Gastrocnemius medialis (tissue), 4 donors: ENCODE measurements around the gene SEC11C. TPM values are rescaled to one million over a fixed set of nuclear protein-coding genes. Genes with fewer than 3 reads are reported as not detected.

Experiments
- ATAC-seq, 2 donors: fragments of 150-250 bp; one replicate each; pipeline ENCODE4 v1.9.1; 2016
- DNase-seq, 2 donors: peaks; one replicate each; pipeline ENCODE4 v3.0.0-alpha.2; 2019
- H3K27ac ChIP-seq, 4 donors: fragments of 200-600 bp; sonication (generic); 1 replicate in 1 of 4; 2 replicates in 3 of 4; pipeline ENCODE4 v1.5.1; 2016 to 2018; ENCODE audit warnings: mild to moderate bottlenecking in 2 of 4, moderate library complexity in 1 of 4
- H3K27me3 ChIP-seq, 3 donors: fragments of 200-600 bp; sonication (generic) in 2 of 3; 1 replicate in 1 of 3; 2 replicates in 2 of 3; pipeline versions ENCODE4 v1.5.1 to v1.6.0; 2016 to 2019; ENCODE audit warnings: mild to moderate bottlenecking in 1 of 3, moderate library complexity in 1 of 3
- H3K36me3 ChIP-seq, 2 donors: fragments of 200-600 bp; sonication (generic) in 1 of 2; one replicate each; pipeline ENCODE4 v1.5.1; 2017 to 2018
- H3K4me1 ChIP-seq, 2 donors: fragments of 200-600 bp; sonication (generic) in 1 of 2; one replicate each; pipeline ENCODE4 v1.5.1; 2016 to 2017; ENCODE audit warnings: mild to moderate bottlenecking in 2 of 2
- H3K4me3 ChIP-seq, 4 donors: fragments of 200-600 bp; sonication (generic) in 3 of 4; 1 replicate in 1 of 4; 2 replicates in 3 of 4; pipeline ENCODE4 v1.5.1; 2016 to 2019; ENCODE audit warnings: mild to moderate bottlenecking in 2 of 4
- H3K9me3 ChIP-seq, 3 donors: fragments of 200-600 bp; sonication (generic) in 2 of 3; 1 replicate in 1 of 3; 2 replicates in 2 of 3; pipeline ENCODE4 v1.5.1; 2016 to 2019
- POLR2A ChIP-seq, 2 donors: fragments of 450-650 bp; IDR thresholded peaks; one replicate each; pipeline ENCODE4 v1.6.1; 2017; ENCODE audit warnings: antibody characterized with exemption in 2 of 2, mild to moderate bottlenecking in 2 of 2, moderate library complexity in 2 of 2
- in situ Hi-C, 4 donors: fragments of 200-750 bp; cut with MboI; loops; one replicate each; pipeline versions ENCODE4 v1.15.0 to v1.8.0; 2017; ENCODE audit warnings: low sequenced_read_pairs in 4 of 4
- intact Hi-C: fragments of 100-400 bp; cut with DNase I; formaldehyde crosslinking; loops from one replicate; pipeline ENCODE4 v1.15.1; 2023; ENCODE audit warnings: low total_unique reads
- total RNA-seq, 4 donors: library from RNA; depleted of rRNA; stranded (reverse); fragments of >200 nt; gene quantifications; one replicate each; pipeline versions ENCODE4 v1.1.0 to v1.2.3, GENCODE V29; 2016
- TF ChIP-seq, protein P1 (sequence below), 5 experiments: fragments of 450-650 bp in 3 of 5; fragments of 200-600 bp in 2 of 5; sonication (generic) in 2 of 5; IDR thresholded peaks in 4 of 5; conservative IDR thresholded peaks in 1 of 5; 1 replicate in 4 of 5; 2 replicates in 1 of 5; pipeline ENCODE4 v1.5.1; 2016 to 2019; ENCODE audit warnings: antibody characterized with exemption in 5 of 5, mild to moderate bottlenecking in 3 of 5, moderate library complexity in 3 of 5

SEC11C gene
- total RNA-seq, 4 donors from 2014 or later: 7.7 to 17.1 (median 13.1) TPM

DNA sequence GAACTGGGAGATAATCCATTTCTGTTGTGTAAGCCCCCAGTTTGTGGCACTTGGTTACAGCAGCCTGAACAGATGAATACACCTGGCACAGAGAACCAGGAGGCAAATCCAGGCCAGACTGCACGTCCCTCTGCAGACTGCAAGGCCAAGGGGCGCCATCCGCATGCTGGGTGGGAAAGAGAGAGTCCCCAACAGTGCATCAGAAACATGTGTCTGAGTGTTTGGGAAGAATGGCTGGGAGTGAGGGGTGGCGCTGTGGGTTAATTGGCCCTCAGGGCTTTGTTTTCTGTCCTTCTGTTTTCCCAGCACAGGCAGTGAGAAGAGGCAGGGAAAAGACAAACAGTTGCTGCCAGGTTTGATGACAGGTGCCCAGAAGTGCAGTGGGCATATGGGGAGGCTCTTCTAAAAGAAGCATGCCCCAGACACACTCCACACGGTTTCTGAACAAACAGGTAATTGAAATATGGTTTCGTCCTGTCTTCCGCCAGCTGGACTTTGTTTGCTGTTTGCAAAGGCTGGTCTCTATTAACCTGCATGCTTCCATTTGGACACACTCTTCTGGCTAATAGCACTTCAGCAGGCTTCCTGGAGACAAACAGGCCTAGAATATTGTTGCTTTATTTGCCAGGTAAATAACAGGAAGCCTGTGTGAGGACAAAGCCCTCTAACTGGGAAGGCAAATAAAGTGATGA is 43.4 kb upstream of the SEC11C start:
- H3K4me1 ChIP-seq: no peaks in the 10 kb centered on the region
- DNase-seq (no peak), ATAC-seq (no peak)
- TF ChIP-seq, protein P1, sequence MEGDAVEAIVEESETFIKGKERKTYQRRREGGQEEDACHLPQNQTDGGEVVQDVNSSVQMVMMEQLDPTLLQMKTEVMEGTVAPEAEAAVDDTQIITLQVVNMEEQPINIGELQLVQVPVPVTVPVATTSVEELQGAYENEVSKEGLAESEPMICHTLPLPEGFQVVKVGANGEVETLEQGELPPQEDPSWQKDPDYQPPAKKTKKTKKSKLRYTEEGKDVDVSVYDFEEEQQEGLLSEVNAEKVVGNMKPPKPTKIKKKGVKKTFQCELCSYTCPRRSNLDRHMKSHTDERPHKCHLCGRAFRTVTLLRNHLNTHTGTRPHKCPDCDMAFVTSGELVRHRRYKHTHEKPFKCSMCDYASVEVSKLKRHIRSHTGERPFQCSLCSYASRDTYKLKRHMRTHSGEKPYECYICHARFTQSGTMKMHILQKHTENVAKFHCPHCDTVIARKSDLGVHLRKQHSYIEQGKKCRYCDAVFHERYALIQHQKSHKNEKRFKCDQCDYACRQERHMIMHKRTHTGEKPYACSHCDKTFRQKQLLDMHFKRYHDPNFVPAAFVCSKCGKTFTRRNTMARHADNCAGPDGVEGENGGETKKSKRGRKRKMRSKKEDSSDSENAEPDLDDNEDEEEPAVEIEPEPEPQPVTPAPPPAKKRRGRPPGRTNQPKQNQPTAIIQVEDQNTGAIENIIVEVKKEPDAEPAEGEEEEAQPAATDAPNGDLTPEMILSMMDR (IDR thresholded peaks at IDR 0.05 in 4 of 5, conservative IDR thresholded peaks at IDR 0.05 in 1 of 5): no peak
- H3K9me3 ChIP-seq: no peaks in the 10 kb centered on the region
- no peaks in the 10 kb centered on the region for H3K27me3 ChIP-seq
- H3K27ac ChIP-seq: no peak overlapping the region
- H3K36me3 ChIP-seq: no peaks in the 10 kb centered on the region
- in situ Hi-C loops (loop anchor here in 1 of 4 donors (25.0 kb wide), 1 partner anchor 584 kb away; no protein-coding TSS in a partner anchor), intact Hi-C loops (no loop called here)
- H3K4me3 ChIP-seq: no peak overlapping the region

DNA sequence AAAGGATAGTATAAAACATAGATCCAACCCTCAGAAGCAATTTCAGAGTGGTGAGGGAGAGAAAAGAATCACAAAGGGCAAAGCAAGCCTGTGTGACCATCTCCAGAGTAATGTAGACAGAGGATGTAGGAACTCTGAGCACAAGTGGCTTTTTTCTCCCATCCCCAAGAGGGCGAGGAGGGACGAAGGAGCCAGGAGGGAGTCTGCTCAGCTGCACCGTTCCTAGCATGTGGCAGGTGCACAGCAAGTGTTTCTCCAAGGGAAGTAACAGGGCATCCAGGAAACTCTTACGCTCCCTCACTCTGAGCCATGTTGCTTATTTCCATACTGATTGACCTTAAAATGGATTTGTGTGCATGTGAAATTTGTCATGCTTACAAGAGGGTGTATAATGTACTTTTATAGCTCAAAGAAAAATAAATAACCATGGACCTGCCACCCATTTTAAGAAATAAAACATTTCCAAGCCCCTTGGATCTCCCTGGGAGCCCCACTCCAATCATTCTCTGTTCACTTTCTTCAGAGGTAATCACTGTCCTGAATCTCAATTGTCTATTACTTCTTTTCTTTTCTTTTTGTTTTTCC is 37.8 kb upstream of the SEC11C start:
- peaks cover 0 to 10% (median 6%) of the 10 kb centered on the region in 3 donors for H3K27me3 ChIP-seq
- intact Hi-C loops: no loop called here
- no peak for ATAC-seq
- in situ Hi-C loops: no loop called here
- no peaks in the 10 kb centered on the region for H3K36me3 ChIP-seq
- no peak for DNase-seq
- no peak overlapping the region for H3K27ac ChIP-seq
- H3K4me3 ChIP-seq: no peak overlapping the region
- TF ChIP-seq, protein P1 (IDR thresholded peaks at IDR 0.05 in 4 of 5, conservative IDR thresholded peaks at IDR 0.05 in 1 of 5): no peak
- TF ChIP-seq POLR2A (IDR thresholded peaks at IDR 0.05): no peak
- H3K9me3 ChIP-seq: no peaks in the 10 kb centered on the region
- no peaks in the 10 kb centered on the region for H3K4me1 ChIP-seq

DNA sequence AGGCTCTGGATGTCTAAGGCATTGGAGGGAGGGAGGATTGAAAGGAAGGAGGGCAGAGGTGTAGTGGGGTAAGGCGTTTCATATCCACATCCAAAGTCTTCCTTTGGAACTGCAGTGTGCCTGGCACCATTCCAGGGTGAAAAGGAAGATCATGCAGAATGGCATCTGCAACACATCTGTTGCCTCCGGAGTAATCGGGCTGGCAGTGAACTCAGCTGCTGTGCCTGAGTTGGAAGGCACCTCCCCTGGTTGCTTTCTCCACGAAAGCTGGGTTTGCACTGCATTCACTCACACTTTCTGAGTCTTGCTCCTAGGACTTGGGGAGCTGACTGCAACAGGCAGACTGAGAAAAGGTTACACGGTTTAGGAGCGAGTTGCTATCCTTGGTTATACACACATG is 30.3 kb upstream of the SEC11C start:
- DNase-seq (no peak), ATAC-seq (no peak)
- Histone ChIP-seq H3K4me1 (no peaks in the 10 kb centered on the region), H3K27ac (no peak overlapping the region), H3K4me3 (no peak overlapping the region), H3K27me3 (peaks cover 0 to 22% (median 21%) of the 10 kb centered on the region in 3 donors), H3K9me3 (no peaks in the 10 kb centered on the region), H3K36me3 (no peaks in the 10 kb centered on the region)
- TF ChIP-seq, protein P1 (IDR thresholded peaks at IDR 0.05 in 4 of 5, conservative IDR thresholded peaks at IDR 0.05 in 1 of 5): no peak
- TF ChIP-seq POLR2A (IDR thresholded peaks at IDR 0.05): no peak
- intact Hi-C loops (no loop called here), in situ Hi-C loops (no loop called here)

DNA sequence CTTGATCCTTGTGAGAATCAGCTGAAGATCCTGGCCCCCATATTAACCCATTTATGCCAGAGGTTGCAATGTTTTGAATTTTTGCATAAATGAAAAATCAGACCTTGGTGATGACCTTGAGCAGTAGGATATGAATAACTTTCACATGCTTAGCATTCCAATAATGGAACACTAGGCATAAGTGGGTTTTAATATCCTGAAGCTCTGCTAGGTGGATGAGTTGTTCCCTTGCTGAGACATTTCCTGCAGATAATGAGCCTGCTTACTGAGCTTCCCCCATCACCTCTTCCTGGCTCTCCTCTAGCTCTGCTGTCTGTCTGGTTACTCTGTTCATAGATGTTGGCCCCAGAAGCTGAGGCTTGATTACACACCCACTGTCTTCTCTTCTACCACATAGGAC is 25.5 kb upstream of the SEC11C start:
- in situ Hi-C loops (no loop called here), intact Hi-C loops (no loop called here)
- no peak overlapping the region for H3K27ac ChIP-seq
- H3K9me3 ChIP-seq: no peaks in the 10 kb centered on the region
- no peaks in the 10 kb centered on the region for H3K36me3 ChIP-seq
- peaks cover 0 to 17% (median 14%) of the 10 kb centered on the region in 3 donors for H3K27me3 ChIP-seq
- ATAC-seq: no peak
- TF ChIP-seq, protein P1 (IDR thresholded peaks at IDR 0.05 in 4 of 5, conservative IDR thresholded peaks at IDR 0.05 in 1 of 5): no peak
- TF ChIP-seq POLR2A (IDR thresholded peaks at IDR 0.05): no peak
- DNase-seq: no peak
- H3K4me3 ChIP-seq: no peak overlapping the region
- H3K4me1 ChIP-seq: no peaks in the 10 kb centered on the region
